ENCODE measurements around the gene HDAC4. TPM values are rescaled to one million over a fixed set of nuclear protein-coding genes. Genes with fewer than 3 reads are reported as not detected.

Gene HDAC4
- total and polyA plus RNA-seq, 2 experiments from 2014 or later, result 8.1 to 41.8 TPM

DNA sequence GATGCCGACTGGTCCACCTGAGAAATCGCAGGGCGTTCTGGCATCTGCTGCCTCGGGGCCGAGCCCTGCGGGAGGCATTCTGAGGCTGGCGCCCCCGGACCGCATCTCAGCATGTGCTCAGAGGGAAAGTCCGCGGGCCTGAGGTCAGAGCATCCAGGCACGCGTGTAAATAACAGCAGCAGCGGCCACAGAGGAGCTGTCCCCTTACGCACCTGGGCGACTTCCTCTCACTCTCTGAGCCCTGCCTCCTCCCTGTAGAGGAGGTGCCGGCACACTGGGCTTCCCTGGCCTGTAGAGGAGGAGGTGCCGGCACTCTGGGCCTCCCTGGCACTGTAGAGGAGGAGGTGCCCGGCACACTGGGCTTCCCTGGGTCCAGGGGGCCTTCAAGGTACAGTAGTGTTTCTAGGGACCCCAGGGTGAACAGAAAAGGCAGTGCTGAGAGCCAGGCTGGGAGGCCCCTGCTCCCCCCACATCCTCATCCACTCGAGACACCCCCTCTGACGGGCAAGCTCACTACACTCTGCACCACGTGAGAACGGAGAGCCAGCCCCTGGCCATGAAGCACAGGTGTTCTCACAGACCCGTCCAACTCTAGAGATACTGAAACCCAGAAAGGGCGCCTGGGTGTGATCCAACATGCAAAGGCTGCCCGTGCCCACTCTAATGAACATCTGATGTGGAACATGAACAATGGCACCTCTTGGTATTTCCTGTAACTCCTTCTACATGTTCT, 263.5 kb downstream of the HDAC4 start:
- Mint-ChIP-seq H3K9me3 (no peaks in the 10 kb centered on the region; the same call in 2 of the 3 replicates), H3K4me3 (no peak overlapping the region), H3K36me3 (ENCODE audit: low read depth) (peaks cover 36% of the 10 kb centered on the region), H3K27me3 (ENCODE audit: insufficient read depth, low read depth, poor library complexity) (peaks cover 8% of the 10 kb centered on the region), H3K27ac (no peak overlapping the region), H3K4me1 (no peaks in the 10 kb centered on the region)
- no peaks in the 10 kb centered on the region; the same call in 1 of the 2 replicates for H3K36me3 ChIP-seq (ENCODE audit: insufficient read depth)
- H3K9me2 ChIP-seq (ENCODE audit: insufficient read depth), result no peaks in the 10 kb centered on the region
- H3K4me2 ChIP-seq, result no peak overlapping the region
- no peak overlapping the region for H3K27ac ChIP-seq (ENCODE audit: low read depth)
- no peak overlapping the region for H3K4me3 ChIP-seq
- DNase-seq (ENCODE audit: low spot score), result no peak
- no peaks in the 10 kb centered on the region for H3K79me2 ChIP-seq (replicated peaks; ENCODE audit: insufficient read depth)
- ATAC-seq, result no peak
- H3F3A ChIP-seq (replicated peaks; ENCODE audit: low read depth), result no peaks in the 10 kb centered on the region
- TF ChIP-seq ZNF114 (CRISPR knock-in tag; IDR thresholded peaks at IDR 0.05) (no peak), ZNF462 (CRISPR knock-in tag; IDR thresholded peaks at IDR 0.05) (no peak), ZNF331 (CRISPR knock-in tag; IDR thresholded peaks at IDR 0.05; ENCODE audit: low read depth) (no peak), NANOG (IDR thresholded peaks at IDR 0.05; ENCODE audit: borderline replicate concordance) (no peak), CREB1 (CRISPR knock-in tag; IDR thresholded peaks at IDR 0.05; ENCODE audit: low read depth) (no peak), REST (IDR thresholded peaks at IDR 0.05; ENCODE audit: unreplicated experiment) (no peak), CTCF (conservative IDR thresholded peaks at IDR 0.05; ENCODE audit: low read depth in 2 of 2) (no peak), POLR2AphosphoS5 (IDR thresholded peaks at IDR 0.05; ENCODE audit: low read depth) (no peak), EZH2phosphoT487 (IDR thresholded peaks at IDR 0.05; ENCODE audit: unreplicated experiment) (no peak), JUNB (IDR thresholded peaks at IDR 0.05; ENCODE audit: unreplicated experiment) (no peak), STAT1 (IDR thresholded peaks at IDR 0.05; ENCODE audit: unreplicated experiment) (no peak), ETS1 (IDR thresholded peaks at IDR 0.05) (no peak), EZH2 (IDR thresholded peaks at IDR 0.05; ENCODE audit: low read depth, unreplicated experiment) (no peak)
- H2AFZ ChIP-seq, result no peak overlapping the region
- H4K20me1 ChIP-seq (replicated peaks; ENCODE audit: insufficient read depth), result no peaks in the 10 kb centered on the region; the same call in 1 of the 2 replicates
- no peaks in the 10 kb centered on the region for H3K27me3 ChIP-seq (ENCODE audit: insufficient read depth)
- no peaks in the 10 kb centered on the region for H3K4me1 ChIP-seq (ENCODE audit: insufficient read depth)

Measured in GM23338 (cell line).